BLaER1 (cell line): ENCODE results near the gene C2orf74.

Experiments used
- H3K27ac ChIP-seq: shearing (Covaris generic); formaldehyde crosslinking; 2 replicates; pipeline ENCODE4 v1.8.1; 2022
- H3K27me3 ChIP-seq: shearing (Covaris generic); formaldehyde crosslinking; 2 replicates; pipeline ENCODE4 v1.8.1; 2022
- H3K36me3 ChIP-seq: shearing (Covaris generic); formaldehyde crosslinking; 2 replicates; pipeline ENCODE4 v1.8.1; 2022
- H3K4me1 ChIP-seq: shearing (Covaris generic); formaldehyde crosslinking; 2 replicates; pipeline ENCODE4 v1.8.1; 2022
- H3K4me2 ChIP-seq: shearing (Covaris generic); formaldehyde crosslinking; 2 replicates; pipeline ENCODE4 v1.8.1; 2022
- H3K4me3 ChIP-seq: shearing (Covaris generic); formaldehyde crosslinking; 2 replicates; pipeline ENCODE4 v1.8.1; 2022
- H3K9ac ChIP-seq: shearing (Covaris generic); formaldehyde crosslinking; 2 replicates; pipeline ENCODE4 v1.8.1; 2022
- H3K9me3 ChIP-seq: shearing (Covaris generic); formaldehyde crosslinking; 2 replicates; pipeline ENCODE4 v1.8.1; 2022
- H4K20me1 ChIP-seq: shearing (Covaris generic); formaldehyde crosslinking; 2 replicates; pipeline ENCODE4 v1.8.1; 2022
- Cebpa-rat ChIP-seq: shearing (Covaris generic); IDR thresholded peaks from 2 replicates; pipeline ENCODE4 v1.8.1; 2022

C2orf74 gene

GRCh38 chr2:61196671-61197070, 34.7 kb downstream of the C2orf74 start:
- peaks cover 95% of the 10 kb centered on the region for H3K36me3 ChIP-seq
- TF ChIP-seq Cebpa-rat: no peak
- H3K27ac ChIP-seq: no peak overlapping the region
- H3K9ac ChIP-seq: no peak overlapping the region
- H3K4me3 ChIP-seq: no peak overlapping the region
- no peaks in the 10 kb centered on the region for H4K20me1 ChIP-seq
- no peaks in the 10 kb centered on the region for H3K4me1 ChIP-seq
- H3K4me2 ChIP-seq: no peak overlapping the region
- no peaks in the 10 kb centered on the region for H3K9me3 ChIP-seq
- H3K27me3 ChIP-seq: no peaks in the 10 kb centered on the region

GRCh38 chr2:61205132-61205531, 43.1 kb downstream of the C2orf74 start:
- Histone ChIP-seq H3K27me3 (no peaks in the 10 kb centered on the region), H4K20me1 (no peaks in the 10 kb centered on the region), H3K4me1 (no peaks in the 10 kb centered on the region), H3K9ac (no peak overlapping the region), H3K4me2 (no peak overlapping the region), H3K4me3 (no peak overlapping the region), H3K27ac (no peak overlapping the region), H3K36me3 (peaks cover 91% of the 10 kb centered on the region), H3K9me3 (no peaks in the 10 kb centered on the region)
- no peak for TF ChIP-seq Cebpa-rat

- Histone ChIP-seq H3K4me3 (no peak overlapping the region), H3K9ac (no peak overlapping the region), H4K20me1 (0 out of 2 replicates have a peak, but pooled peaks cover 9% of the 10 kb centered on the region), H3K27ac (no peak overlapping the region), H3K36me3 (peaks cover 95% of the 10 kb centered on the region), H3K4me1 (no peaks in the 10 kb centered on the region), H3K9me3 (no peaks in the 10 kb centered on the region), H3K4me2 (no peak overlapping the region), H3K27me3 (no peaks in the 10 kb centered on the region)
- TF ChIP-seq Cebpa-rat: no peak
These were observed 48.5 kb downstream of the C2orf74 start for GRCh38 chr2:61210332-61210981.

- Histone ChIP-seq H4K20me1 (0 out of 2 replicates have a peak, but pooled peaks cover 9% of the 10 kb centered on the region), H3K4me2 (no peak overlapping the region), H3K9me3 (no peaks in the 10 kb centered on the region), H3K9ac (no peak overlapping the region), H3K27me3 (no peaks in the 10 kb centered on the region), H3K4me1 (no peaks in the 10 kb centered on the region), H3K36me3 (peaks cover 92% of the 10 kb centered on the region), H3K4me3 (no peak overlapping the region), H3K27ac (no peak overlapping the region)
- no peak for TF ChIP-seq Cebpa-rat
These were observed 52.2 kb downstream of the C2orf74 start for GRCh38 chr2:61214171-61214570.
